NCI-H187 treated with DMSO at 0.1 percent for 48 hours (cell line): Measurements from ENCODE around the gene RBM17.
"Not testable (repeated sequence)": the region's sequence is repeated elsewhere in the genome, so short reads cannot be mapped to it uniquely, and the experiment has no call there.

Experiments used
- DNase-seq: peaks from one replicate; lab custom pipeline; 2025; lab: John Stamatoyannopoulos, UW

RBM17 gene

GRCh38 chr10:6080417-6080973 is 8.3 kb upstream of the RBM17 start:
- no peak for DNase-seq

DNA sequence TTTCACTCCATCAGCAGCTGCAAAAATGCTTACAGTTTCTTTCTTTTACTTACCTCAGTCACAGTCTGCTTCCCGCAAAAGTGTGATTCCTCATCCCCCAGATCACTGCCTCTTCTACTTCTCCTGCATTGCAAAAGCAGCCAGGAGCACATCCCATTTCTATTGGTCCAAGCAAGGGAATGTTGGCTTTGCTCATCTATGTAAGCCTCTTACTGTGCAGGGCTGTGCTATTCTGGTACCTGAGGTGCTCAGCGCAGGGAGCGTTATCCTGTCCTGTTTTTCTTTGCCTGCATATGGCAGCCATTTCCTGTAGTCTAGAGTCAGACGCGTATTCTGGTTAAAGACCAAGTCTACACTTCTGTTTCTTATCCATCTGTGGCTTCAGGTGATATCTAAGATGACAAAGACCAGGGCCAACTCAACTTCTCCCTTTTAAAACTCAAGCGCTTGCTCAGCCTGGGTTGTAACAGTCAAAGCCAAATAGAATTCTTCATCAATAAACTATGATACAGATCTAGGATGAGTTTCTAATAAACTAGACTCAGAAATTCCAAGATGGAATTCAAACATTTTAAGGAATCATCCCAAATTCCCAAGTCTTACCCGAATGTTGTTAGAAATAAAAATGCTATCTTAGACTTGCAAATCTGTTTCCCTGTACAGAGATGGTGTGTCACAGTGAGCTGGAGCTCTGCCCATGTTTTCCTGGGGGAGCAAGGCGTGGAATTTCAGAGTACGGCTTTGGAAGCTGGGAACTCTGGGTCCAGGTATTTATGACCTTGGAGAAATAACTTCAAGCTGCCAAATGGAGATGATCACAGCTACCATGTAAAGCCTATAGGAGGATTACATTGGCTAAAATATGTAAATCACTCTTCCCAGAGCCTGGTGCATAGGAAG is 6.1 kb upstream of the RBM17 start:
- no peak for DNase-seq

DNA sequence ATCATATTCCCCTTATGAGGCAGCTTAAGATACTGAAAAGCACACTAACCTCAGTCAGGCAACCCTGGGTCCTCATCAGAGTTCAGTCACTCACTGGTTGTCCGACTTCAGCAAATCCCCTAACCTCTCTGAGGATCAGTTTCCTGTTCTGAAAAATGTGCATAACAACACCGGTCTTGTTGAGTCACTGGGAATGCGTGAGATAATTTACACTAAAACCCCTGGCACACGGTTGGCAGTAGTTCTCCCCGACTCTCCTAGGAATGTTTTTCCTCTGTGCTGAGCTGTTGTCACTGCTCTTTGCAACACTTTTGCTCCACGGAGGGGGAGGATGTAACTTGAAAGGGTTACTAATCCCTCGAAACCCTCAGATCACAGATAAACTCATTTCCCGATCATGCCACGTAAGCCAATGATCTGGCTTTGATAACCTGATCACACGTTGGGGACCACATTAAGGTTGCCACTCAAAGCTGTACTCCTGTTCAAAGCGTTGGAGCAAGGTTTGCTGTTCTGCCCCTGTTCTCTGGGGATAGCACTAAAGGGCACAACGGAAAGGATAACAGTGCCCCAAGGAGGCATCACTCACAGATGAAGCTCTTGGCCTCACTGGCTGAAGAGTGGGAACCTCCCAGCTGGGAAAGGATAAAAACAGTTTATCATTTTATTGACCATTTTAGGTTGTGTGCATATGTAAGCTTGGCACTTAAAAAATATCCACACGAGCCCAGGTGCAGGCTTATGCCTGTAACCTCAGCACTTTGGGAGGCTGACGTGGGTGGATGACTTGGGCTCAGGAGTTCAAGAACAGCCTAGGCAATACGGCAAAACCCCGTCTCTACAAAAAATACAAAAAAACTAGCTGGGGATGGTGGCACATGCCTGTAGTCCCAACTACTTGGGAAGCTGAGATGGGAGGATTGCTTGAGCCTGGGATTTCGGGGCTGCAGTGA is 5.0 kb upstream of the RBM17 start:
- no peak for DNase-seq

GRCh38 chr10:6086375-6087233 is 2.2 kb upstream of the RBM17 start:
- no peak for DNase-seq

DNA sequence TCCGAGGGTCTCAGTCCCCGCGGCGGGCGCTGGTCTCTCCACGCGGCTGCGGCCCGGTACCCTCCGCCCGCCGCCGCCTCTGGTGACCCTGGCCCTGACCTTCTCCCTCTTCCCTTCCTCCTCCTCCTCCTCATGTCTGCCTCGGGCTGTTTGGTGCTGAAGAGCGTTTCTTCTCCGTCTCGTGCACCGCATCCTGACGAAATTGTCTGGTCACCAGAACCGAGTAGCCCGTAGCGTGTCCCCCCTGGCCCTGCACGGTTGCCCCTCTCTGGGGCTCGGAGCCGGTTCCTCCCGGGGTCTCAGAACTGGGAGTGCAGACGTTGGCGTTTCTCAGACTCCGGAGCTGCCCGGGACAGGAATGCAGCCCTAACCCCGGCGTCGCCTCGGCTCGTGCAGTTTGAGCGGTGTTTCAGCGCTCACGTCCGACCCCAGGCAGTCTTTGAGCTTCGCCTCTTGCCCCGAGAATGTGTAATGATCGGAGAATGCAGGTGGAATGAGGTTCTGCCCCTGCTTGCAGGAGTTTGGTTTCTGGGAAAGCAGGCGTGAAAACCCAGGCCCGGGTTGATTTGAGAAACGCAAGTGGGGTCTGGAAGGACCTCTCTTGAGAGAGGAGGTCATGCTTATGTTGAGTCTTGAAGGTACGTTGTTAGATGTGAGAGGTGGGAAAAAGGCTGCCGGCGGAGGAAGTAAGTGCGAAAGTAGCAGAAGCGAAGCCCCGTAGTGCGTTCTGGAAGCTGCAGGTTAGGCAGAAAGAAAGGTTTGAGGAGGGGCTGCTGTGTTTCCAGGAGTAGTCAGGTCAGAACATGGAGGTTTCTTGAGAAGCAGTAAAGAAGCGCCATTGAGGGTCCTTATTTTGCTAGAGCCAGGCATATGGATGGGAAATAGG is 743 bp downstream of the RBM17 start:
- DNase-seq: no peak

- no peak for DNase-seq
Measured at GRCh38 chr10:6091630-6092029, 2.8 kb downstream of the RBM17 start.

DNA sequence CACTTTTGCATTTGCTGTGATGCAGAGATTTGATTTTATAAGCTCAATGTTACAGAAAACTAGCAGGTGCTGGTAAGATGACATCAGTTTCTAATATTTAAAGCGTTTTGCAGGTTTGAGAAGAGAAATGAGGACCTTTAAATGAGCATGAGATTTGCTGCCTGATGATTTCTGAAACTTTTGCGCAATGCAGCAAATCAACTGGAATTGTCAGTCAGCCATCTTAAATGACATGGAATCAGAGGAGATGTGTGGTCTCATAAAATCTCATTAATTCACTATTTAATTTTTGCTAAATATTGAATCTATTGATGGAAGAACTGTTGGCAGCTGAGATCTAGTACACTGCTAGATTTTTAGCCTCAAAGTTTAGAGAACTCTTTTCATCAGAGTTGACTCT is 3.9 kb downstream of the RBM17 start:
- DNase-seq: no peak

- DNase-seq: no peak
Measured at GRCh38 chr10:6095810-6096570, 7.2 kb downstream of the RBM17 start.

DNA sequence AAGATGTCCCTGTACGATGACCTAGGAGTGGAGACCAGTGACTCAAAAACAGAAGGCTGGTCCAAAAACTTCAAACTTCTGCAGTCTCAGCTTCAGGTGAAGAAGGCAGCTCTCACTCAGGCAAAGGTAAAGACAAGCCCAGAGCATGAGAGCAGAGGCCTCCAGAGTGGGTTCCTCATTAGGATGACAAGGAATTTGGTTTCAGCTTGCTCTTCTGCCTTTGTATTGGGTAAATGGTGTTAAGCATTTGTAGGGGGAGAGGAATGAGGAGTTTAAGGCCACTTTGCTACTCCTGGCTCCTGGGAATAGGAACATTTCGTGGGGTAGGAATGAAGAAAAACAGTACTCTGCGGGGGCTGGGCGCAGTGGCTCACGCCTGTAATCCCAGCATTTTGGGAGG is 8.2 kb downstream of the RBM17 start:
- no peak for DNase-seq

GRCh38 chr10:6098156-6098555 is 9.3 kb downstream of the RBM17 start:
- no peak for DNase-seq

DNA sequence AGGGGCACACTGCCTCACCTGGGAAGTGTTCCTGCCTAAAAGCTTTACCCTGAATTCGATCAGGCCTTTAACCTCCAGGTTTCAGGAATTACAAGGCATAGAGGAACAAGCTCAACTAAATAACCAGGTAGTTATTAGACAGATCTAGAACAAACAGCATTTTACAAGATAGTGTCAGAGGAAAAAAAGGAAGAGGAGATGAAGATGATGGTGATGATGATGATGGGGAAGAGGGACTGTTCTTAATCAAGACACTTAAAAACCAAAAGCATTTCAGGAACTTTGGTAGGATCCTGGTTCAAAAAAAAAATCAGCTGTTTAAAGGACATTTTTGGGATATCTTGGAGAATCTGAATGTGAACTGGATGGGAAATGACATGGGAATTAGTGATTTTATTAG is 11.5 kb downstream of the RBM17 start:
- DNase-seq: no peak

GRCh38 chr10:6101181-6101580 is 12.3 kb downstream of the RBM17 start:
- no peak for DNase-seq

- no peak for DNase-seq
Measured at GRCh38 chr10:6102128-6102527, 13.3 kb downstream of the RBM17 start.

- no peak for DNase-seq
Measured at GRCh38 chr10:6103591-6103990, 14.8 kb downstream of the RBM17 start.

DNA sequence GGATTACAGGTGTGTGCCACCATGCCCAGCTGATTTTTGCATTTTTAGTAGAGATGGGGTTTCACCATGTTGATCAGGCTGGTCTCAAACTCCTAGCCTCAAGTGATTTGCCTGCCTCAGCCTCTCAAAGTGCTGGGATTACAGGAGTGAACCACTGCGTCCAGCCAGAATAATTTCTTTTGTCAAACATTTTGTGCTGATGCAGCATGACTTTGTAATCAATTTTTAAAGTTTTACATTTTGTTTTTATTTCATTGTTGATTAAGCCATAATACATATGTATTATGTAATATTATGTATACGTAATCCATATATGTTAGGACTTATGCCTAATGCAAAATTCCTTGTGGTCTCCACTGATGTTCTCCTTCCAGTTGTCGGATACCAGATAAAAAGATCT is 18.8 kb downstream of the RBM17 start:
- DNase-seq: not testable (repeated sequence)

- DNase-seq: no peak
Measured at GRCh38 chr10:6108072-6108471, 19.2 kb downstream of the RBM17 start.

DNA sequence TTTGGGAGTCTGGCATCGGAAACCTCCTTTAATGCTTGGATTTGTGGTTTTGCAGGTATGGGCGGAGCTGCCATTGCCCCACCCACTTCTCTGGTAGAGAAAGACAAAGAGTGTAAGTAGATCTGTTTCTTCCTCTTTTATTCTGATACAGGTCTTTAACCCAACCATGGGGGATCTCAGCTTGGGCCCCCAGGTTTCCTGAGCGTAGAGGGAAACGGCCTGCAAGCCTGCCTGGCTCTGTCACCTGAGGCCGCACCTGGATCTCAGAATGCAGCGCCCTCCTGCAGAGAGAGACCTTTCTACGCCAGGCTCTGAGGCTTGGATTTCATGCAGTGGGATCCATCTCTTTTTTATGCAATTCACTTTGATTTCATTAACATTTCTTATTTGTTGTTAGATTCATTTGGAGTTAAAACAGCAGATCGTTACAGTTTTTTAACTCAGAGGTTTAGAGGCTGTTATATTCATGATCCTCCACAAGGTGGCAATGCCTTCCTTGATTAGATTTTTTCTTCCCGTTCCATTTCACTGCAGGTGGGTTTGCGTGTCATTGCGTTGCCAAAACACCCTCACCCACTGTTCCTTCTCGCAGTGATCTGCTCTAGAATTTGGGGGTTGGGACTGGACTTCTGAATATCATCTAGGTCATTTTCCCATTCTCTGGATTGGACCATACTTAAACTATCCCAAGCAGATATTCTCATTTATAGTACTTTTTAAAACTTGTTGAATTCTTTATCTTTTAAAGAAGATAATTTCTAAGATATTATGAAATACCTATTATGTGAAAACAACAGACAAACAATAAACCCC is 20.0 kb downstream of the RBM17 start:
- no peak for DNase-seq

DNA sequence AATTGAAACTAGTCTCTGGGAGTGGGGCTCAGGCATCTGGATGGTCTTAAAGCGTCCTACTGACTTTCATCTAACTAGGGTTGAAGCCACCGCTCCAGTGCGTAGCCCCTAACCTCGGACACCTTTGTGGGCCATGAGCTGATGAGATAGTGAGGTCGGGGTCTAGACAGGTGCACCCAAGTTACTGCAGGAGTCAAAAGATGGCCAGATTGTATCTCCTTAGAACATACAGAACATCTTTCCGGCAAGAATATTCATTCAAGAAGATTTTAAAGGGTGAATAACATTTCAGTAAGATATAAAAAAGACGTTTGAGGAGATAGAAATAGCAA is 20.6 kb downstream of the RBM17 start:
- DNase-seq: no peak

DNA sequence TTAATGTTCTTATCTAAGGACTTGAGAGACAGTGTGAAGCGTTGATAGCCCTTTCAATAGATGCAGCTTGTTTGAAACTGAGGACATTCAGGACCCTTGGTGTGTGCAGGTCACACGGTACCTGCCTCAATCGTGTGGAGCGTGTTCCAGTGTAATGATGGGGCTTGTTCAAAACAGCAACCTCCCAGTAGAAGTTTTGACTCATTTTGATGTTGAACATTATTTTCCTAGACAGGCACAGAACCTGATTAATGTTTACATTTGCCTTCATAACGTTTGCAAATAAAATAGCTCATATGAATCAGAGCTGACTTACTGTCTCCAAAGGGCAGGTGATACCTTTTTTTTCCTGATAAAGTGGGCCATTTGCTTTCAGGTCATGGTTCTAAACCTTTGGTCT is 21.3 kb downstream of the RBM17 start:
- DNase-seq: no peak
